Measurements from ENCODE around the gene FAM120C. TPM values are rescaled to one million over a fixed set of nuclear protein-coding genes. Genes with fewer than 3 reads are reported as not detected.

The FAM120C gene
- 10 to 100 TPM; 12.1 to 12.3 TPM for total RNA-seq

GRCh38 chrX:54182864-54183613, at the start of gene FAM120C:
FAM120C (minus strand) TSS chrX:54183254; CDS start chrX:54183198, 56 bp downstream.
- Mint-ChIP-seq H3K9me3 (no peaks in the 10 kb centered on the region), H3K4me1 (peaks cover 43% of the 10 kb centered on the region), H3K27me3 (no peaks in the 10 kb centered on the region), H3K27ac (peak within 1 kb of the TSS; percentile 89), H3K4me3 (peak within 1 kb of the TSS; percentile 83), H3K36me3 (ENCODE audit: low read depth) (peaks cover 25% of the 10 kb centered on the region)
- peak; percentile 63 for DNase-seq
- ChIA-PET CTCF (no interaction called here), POLR2A (no interaction called here)

- H3K27me3 Mint-ChIP-seq: no peaks in the 10 kb centered on the region
- no peaks in the 10 kb centered on the region for H3K4me1 Mint-ChIP-seq
- no peak overlapping the region for H3K27ac Mint-ChIP-seq
- POLR2A ChIA-PET: no interaction called here
- H3K36me3 Mint-ChIP-seq (ENCODE audit: low read depth): no peaks in the 10 kb centered on the region
- CTCF ChIA-PET: no interaction called here
- DNase-seq: no peak
- H3K4me3 Mint-ChIP-seq: no peak overlapping the region
- H3K9me3 Mint-ChIP-seq: no peaks in the 10 kb centered on the region
Measured at GRCh38 chrX:54230435-54231148, 47.5 kb upstream of the FAM120C start.

- H3K4me3 Mint-ChIP-seq: no peak overlapping the region
Measured at GRCh38 chrX:54223581-54223980, 40.5 kb upstream of the FAM120C start.

GRCh38 chrX:54213603-54214002, 30.5 kb upstream of the FAM120C start:
- H3K4me3 Mint-ChIP-seq: no peak overlapping the region
- H3K27ac Mint-ChIP-seq: no peak overlapping the region
- POLR2A ChIA-PET: no interaction called here
- no peaks in the 10 kb centered on the region for H3K4me1 Mint-ChIP-seq
- DNase-seq: no peak
- H3K27me3 Mint-ChIP-seq: no peaks in the 10 kb centered on the region
- H3K9me3 Mint-ChIP-seq: no peaks in the 10 kb centered on the region
- CTCF ChIA-PET: no interaction called here
- H3K36me3 Mint-ChIP-seq (ENCODE audit: low read depth): no peaks in the 10 kb centered on the region

More at GRCh38 chrX:54223581-54223980, 40.5 kb upstream of the FAM120C start:
- Mint-ChIP-seq H3K9me3 (no peaks in the 10 kb centered on the region), H3K27me3 (no peaks in the 10 kb centered on the region), H3K27ac (no peak overlapping the region), H3K36me3 (ENCODE audit: low read depth) (no peaks in the 10 kb centered on the region), H3K4me1 (no peaks in the 10 kb centered on the region)
- ChIA-PET POLR2A (interaction anchor here (0.5 kb wide), 1 partner anchor 942 kb away, joined by 3 read pairs; no protein-coding TSS in a partner anchor), CTCF (interaction anchor here (0.7 kb wide), 1 partner anchor 47 kb away, joined by 3 read pairs; no protein-coding TSS in a partner anchor)
- no peak for DNase-seq

GRCh38 chrX:54208531-54208930, 25.5 kb upstream of the FAM120C start:
- no peaks in the 10 kb centered on the region for H3K4me1 Mint-ChIP-seq
- ChIA-PET POLR2A (no interaction called here), CTCF (no interaction called here)
- no peak for DNase-seq
- H3K36me3 Mint-ChIP-seq (ENCODE audit: low read depth): no peaks in the 10 kb centered on the region
- no peaks in the 10 kb centered on the region for H3K27me3 Mint-ChIP-seq
- no peak overlapping the region for H3K4me3 Mint-ChIP-seq
- H3K27ac Mint-ChIP-seq: no peak overlapping the region
- H3K9me3 Mint-ChIP-seq: no peaks in the 10 kb centered on the region

GRCh38 chrX:54198262-54198661, 15.2 kb upstream of the FAM120C start:
- H3K4me3 Mint-ChIP-seq: no peak overlapping the region
- no peak overlapping the region for H3K27ac Mint-ChIP-seq
- POLR2A ChIA-PET: no interaction called here
- no peaks in the 10 kb centered on the region for H3K36me3 Mint-ChIP-seq (ENCODE audit: low read depth)
- H3K27me3 Mint-ChIP-seq: peaks cover 13% of the 10 kb centered on the region
- CTCF ChIA-PET: no interaction called here
- H3K4me1 Mint-ChIP-seq: no peaks in the 10 kb centered on the region
- no peak for DNase-seq
- H3K9me3 Mint-ChIP-seq: no peaks in the 10 kb centered on the region

GRCh38 chrX:54194982-54195588, 12.0 kb upstream of the FAM120C start:
- Mint-ChIP-seq H3K9me3 (no peaks in the 10 kb centered on the region), H3K36me3 (ENCODE audit: low read depth) (no peaks in the 10 kb centered on the region), H3K27ac (no peak overlapping the region), H3K4me1 (no peaks in the 10 kb centered on the region), H3K4me3 (no peak overlapping the region), H3K27me3 (peaks cover 9% of the 10 kb centered on the region)
- DNase-seq: no peak
- CTCF ChIA-PET: no interaction called here
- POLR2A ChIA-PET: no interaction called here

- H3K9me3 Mint-ChIP-seq: no peaks in the 10 kb centered on the region
- POLR2A ChIA-PET: no interaction called here
- H3K27me3 Mint-ChIP-seq: peaks cover 2% of the 10 kb centered on the region
- H3K36me3 Mint-ChIP-seq (ENCODE audit: low read depth): no peaks in the 10 kb centered on the region
- no peak for DNase-seq
- no peak overlapping the region for H3K4me3 Mint-ChIP-seq
- CTCF ChIA-PET: no interaction called here
- H3K4me1 Mint-ChIP-seq: no peaks in the 10 kb centered on the region
- H3K27ac Mint-ChIP-seq: no peak overlapping the region
Measured at GRCh38 chrX:54193085-54193821, 10.2 kb upstream of the FAM120C start.

- Mint-ChIP-seq H3K27me3 (no peaks in the 10 kb centered on the region), H3K9me3 (no peaks in the 10 kb centered on the region), H3K4me1 (peaks cover 32% of the 10 kb centered on the region), H3K4me3 (no peak overlapping the region), H3K36me3 (ENCODE audit: low read depth) (peaks cover 20% of the 10 kb centered on the region), H3K27ac (no peak overlapping the region)
- no peak for DNase-seq
- ChIA-PET POLR2A (no interaction called here), CTCF (no interaction called here)
Measured at GRCh38 chrX:54184474-54184873, 1.4 kb upstream of the FAM120C start.

- DNase-seq: peak; percentile 72
- ChIA-PET CTCF (interaction anchor here (0.6 kb wide), 1 partner anchor 258 kb away, joined by 4 read pairs; no protein-coding TSS in a partner anchor), POLR2A (no interaction called here)
- H3K27ac Mint-ChIP-seq: peak overlapping the region; percentile 88
- peak overlapping the region; percentile 83 for H3K4me3 Mint-ChIP-seq
- H3K4me1 Mint-ChIP-seq: peaks cover 50% of the 10 kb centered on the region
- no peaks in the 10 kb centered on the region for H3K9me3 Mint-ChIP-seq
- peaks cover 32% of the 10 kb centered on the region for H3K36me3 Mint-ChIP-seq (ENCODE audit: low read depth)
- H3K27me3 Mint-ChIP-seq: no peaks in the 10 kb centered on the region
Measured at GRCh38 chrX:54182194-54182863, 725 bp downstream of the FAM120C start.

GRCh38 chrX:54181202-54181953, 1.7 kb downstream of the FAM120C start:
- Mint-ChIP-seq H3K27ac (peak overlapping the region; percentile 88), H3K36me3 (ENCODE audit: low read depth) (peaks cover 41% of the 10 kb centered on the region), H3K27me3 (no peaks in the 10 kb centered on the region), H3K4me1 (peaks cover 56% of the 10 kb centered on the region), H3K9me3 (no peaks in the 10 kb centered on the region), H3K4me3 (peak overlapping the region; percentile 83)
- CTCF ChIA-PET: interaction anchor here (0.6 kb wide), 1 partner anchor 259 kb away, joined by 4 read pairs; no protein-coding TSS in a partner anchor
- POLR2A ChIA-PET: no interaction called here
- no peak for DNase-seq

GRCh38 chrX:54180403-54180802, 2.7 kb downstream of the FAM120C start:
- Mint-ChIP-seq H3K4me3 (peak overlapping the region; percentile 83), H3K27me3 (no peaks in the 10 kb centered on the region), H3K36me3 (ENCODE audit: low read depth) (peaks cover 42% of the 10 kb centered on the region), H3K4me1 (peaks cover 56% of the 10 kb centered on the region), H3K27ac (no peak overlapping the region), H3K9me3 (no peaks in the 10 kb centered on the region)
- ChIA-PET POLR2A (no interaction called here), CTCF (no interaction called here)
- no peak for DNase-seq
